CD4-positive, alpha-beta T cell treated with Interleukin-10 for 1 hour (primary cell): ENCODE results near the gene PGAM5.

Experiments used
- DNase-seq: peaks from one replicate; pipeline ENCODE4 v3.0.0-alpha.2; 2020

The PGAM5 gene

GRCh38 chr12:132723015-132723763 lies 12.5 kb downstream of the PGAM5 start:
- DNase-seq = no peak

GRCh38 chr12:132723764-132724140 lies 13.1 kb downstream of the PGAM5 start:
- no peak for DNase-seq

- DNase-seq = no peak
These were observed 14.0 kb downstream of the PGAM5 start for GRCh38 chr12:132724506-132725241.

- no peak for DNase-seq
These were observed 15.7 kb downstream of the PGAM5 start for GRCh38 chr12:132726386-132726785.

GRCh38 chr12:132727091-132727794 lies 16.6 kb downstream of the PGAM5 start:
- no peak for DNase-seq

- DNase-seq = no peak
These were observed 17.9 kb downstream of the PGAM5 start for GRCh38 chr12:132728502-132728901.

- DNase-seq = no peak
These were observed 19.1 kb downstream of the PGAM5 start for GRCh38 chr12:132729541-132730320.

GRCh38 chr12:132730353-132730752 lies 19.7 kb downstream of the PGAM5 start:
- DNase-seq = no peak

- DNase-seq = no peak
These were observed 20.9 kb downstream of the PGAM5 start for GRCh38 chr12:132731574-132731973.

GRCh38 chr12:132734206-132734605 lies 23.6 kb downstream of the PGAM5 start:
- DNase-seq = no peak

GRCh38 chr12:132735496-132735895 lies 24.9 kb downstream of the PGAM5 start:
- DNase-seq = no peak

- no peak for DNase-seq
These were observed 25.7 kb downstream of the PGAM5 start for GRCh38 chr12:132736378-132736777.

- DNase-seq = no peak
These were observed 26.3 kb downstream of the PGAM5 start for GRCh38 chr12:132736913-132737312.

GRCh38 chr12:132739600-132740312 lies 29.1 kb downstream of the PGAM5 start:
- DNase-seq = no peak

- DNase-seq = no peak
These were observed 29.6 kb downstream of the PGAM5 start for GRCh38 chr12:132740313-132740646.

GRCh38 chr12:132740652-132741051 lies 30.0 kb downstream of the PGAM5 start:
- no peak for DNase-seq

GRCh38 chr12:132741620-132742019 lies 31.0 kb downstream of the PGAM5 start:
- no peak for DNase-seq

GRCh38 chr12:132743831-132744230 lies 33.2 kb downstream of the PGAM5 start:
- no peak for DNase-seq

- DNase-seq = no peak
These were observed 36.0 kb downstream of the PGAM5 start for GRCh38 chr12:132746613-132747012.

- no peak for DNase-seq
These were observed 36.8 kb downstream of the PGAM5 start for GRCh38 chr12:132747395-132747794.

- no peak for DNase-seq
These were observed 37.3 kb downstream of the PGAM5 start for GRCh38 chr12:132747896-132748295.

GRCh38 chr12:132748319-132748718 lies 37.7 kb downstream of the PGAM5 start:
- DNase-seq = no peak
